Fibroblast of lung (primary cell): Measurements from ENCODE around the gene IER5L. TPM values are rescaled to one million over a fixed set of nuclear protein-coding genes. Genes with fewer than 3 reads are reported as not detected.

Source experiments
- DNase-seq, 2 donors: peaks; one replicate each; pipeline versions ENCODE4 v3.0.0 to v3.0.0-alpha.2; 2010; ENCODE audit warnings: low read depth in 2 of 2
- H2AFZ ChIP-seq: 2 replicates; pipeline ENCODE4 v1.5.1; 2012; ENCODE audit warnings: low read length, control low read depth, inconsistent platforms
- H3K27ac ChIP-seq: 2 replicates; pipeline ENCODE4 v1.5.1; 2011; ENCODE audit warnings: low read length, control low read depth; ENCODE audit not compliant: insufficient read depth
- H3K27me3 ChIP-seq: 2 replicates; pipeline ENCODE4 v1.5.1; 2011; ENCODE audit warnings: mild to moderate bottlenecking, low read length; ENCODE audit not compliant: control insufficient read depth, insufficient read depth
- H3K36me3 ChIP-seq: 2 replicates; pipeline ENCODE4 v1.5.1; 2011; ENCODE audit warnings: low read length; ENCODE audit not compliant: control insufficient read depth, insufficient read depth
- H3K4me1 ChIP-seq: 2 replicates; pipeline ENCODE4 v1.5.1; 2011; ENCODE audit warnings: low read length; ENCODE audit not compliant: control insufficient read depth, insufficient read depth; ENCODE audit errors: extremely low read depth
- H3K4me2 ChIP-seq: 2 replicates; pipeline ENCODE4 v1.5.1; 2011; ENCODE audit warnings: low read length, control low read depth; ENCODE audit not compliant: insufficient read depth; ENCODE audit errors: extremely low read depth
- H3K4me3 ChIP-seq, 4 experiments: fragments of 200-600 bp in 1 of 4; sonication (generic) in 1 of 4; replicated peaks in 1 of 4; 2 replicates each; pipeline ENCODE4 v1.5.1; 2011 to 2016; ENCODE audit warnings: low read length in 4 of 4, low read depth in 3 of 4, mild to moderate bottlenecking in 3 of 4, control low read depth in 2 of 4, inconsistent platforms in 1 of 4, mixed read lengths in 1 of 4; ENCODE audit not compliant: insufficient read depth in 1 of 4; ENCODE audit errors: control extremely low read depth in 1 of 4
- H3K79me2 ChIP-seq: 2 replicates; pipeline ENCODE4 v1.5.1; 2012; ENCODE audit warnings: mild to moderate bottlenecking, low read length, inconsistent platforms; ENCODE audit not compliant: control insufficient read depth, insufficient read depth
- H3K9ac ChIP-seq: 2 replicates; pipeline ENCODE4 v1.5.1; 2011; ENCODE audit warnings: mild to moderate bottlenecking, low read length, control low read depth; ENCODE audit not compliant: insufficient read depth
- H3K9me3 ChIP-seq: 2 replicates; pipeline ENCODE4 v1.5.1; 2012; ENCODE audit warnings: low read depth, low read length; ENCODE audit not compliant: control insufficient read depth, insufficient read depth
- H4K20me1 ChIP-seq: 2 replicates; pipeline ENCODE4 v1.5.1; 2011; ENCODE audit warnings: low read length; ENCODE audit not compliant: control insufficient read depth, insufficient read depth; ENCODE audit errors: extremely low read depth
- EZH2 ChIP-seq: IDR thresholded peaks from 2 replicates; pipeline ENCODE4 v1.5.1; 2012; ENCODE audit warnings: low read length, control low read depth, mild to moderate bottlenecking; ENCODE audit errors: missing control alignments
- polyA plus RNA-seq, 2 donors: library from polyadenylated mRNA; depleted of rRNA in 1 of 2; stranded (reverse) in 1 of 2; unstranded in 1 of 2; fragments of >200 nt; gene quantifications; 2 replicates each; pipeline ENCODE4 v1.2.1, GENCODE V29; 2011 to 2012; ENCODE audit warnings: missing spikeins in 1 of 2
- total RNA-seq: library from RNA; depleted of rRNA; stranded (reverse); fragments of >200 nt; gene quantifications from 2 replicates; pipeline ENCODE4 v1.2.1, GENCODE V29; 2014
- TF ChIP-seq, protein P1 (sequence below), 2 donors: IDR thresholded peaks in 1 of 2; conservative IDR thresholded peaks in 1 of 2; 1 replicate in 1 of 2; 2 replicates in 1 of 2; pipeline ENCODE4 v1.5.1; 2011 to 2012; ENCODE audit warnings: low read length in 2 of 2, control low read depth in 1 of 2, inconsistent platforms in 1 of 2, low read depth in 1 of 2, mild to moderate bottlenecking in 1 of 2

Gene IER5L
- total and polyA plus RNA-seq, 2 donors (not counting 1 experiment from before 2014, with no cell fraction given) = 9.2 to 71.5 TPM

DNA sequence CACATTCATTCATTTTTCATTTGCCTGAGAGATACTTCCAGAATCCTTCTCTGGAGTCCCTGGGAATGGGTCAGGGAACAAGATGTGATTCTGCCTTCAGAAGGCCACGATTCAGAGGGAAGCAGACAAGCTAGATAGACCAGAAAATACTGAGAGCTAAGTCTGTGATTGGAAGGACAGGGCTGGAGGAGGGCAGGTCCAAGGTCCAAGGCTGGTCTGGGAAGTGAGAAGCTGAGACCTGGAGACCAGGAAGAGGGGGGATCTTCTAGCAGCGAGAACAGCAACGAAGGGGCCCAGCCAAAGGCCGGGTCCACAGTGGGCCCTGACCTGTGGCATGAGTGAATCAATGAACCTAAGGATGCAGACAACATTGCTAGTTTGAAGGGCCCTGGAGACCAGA lies 4.1 kb upstream of the IER5L start:
- TF ChIP-seq, protein P1, sequence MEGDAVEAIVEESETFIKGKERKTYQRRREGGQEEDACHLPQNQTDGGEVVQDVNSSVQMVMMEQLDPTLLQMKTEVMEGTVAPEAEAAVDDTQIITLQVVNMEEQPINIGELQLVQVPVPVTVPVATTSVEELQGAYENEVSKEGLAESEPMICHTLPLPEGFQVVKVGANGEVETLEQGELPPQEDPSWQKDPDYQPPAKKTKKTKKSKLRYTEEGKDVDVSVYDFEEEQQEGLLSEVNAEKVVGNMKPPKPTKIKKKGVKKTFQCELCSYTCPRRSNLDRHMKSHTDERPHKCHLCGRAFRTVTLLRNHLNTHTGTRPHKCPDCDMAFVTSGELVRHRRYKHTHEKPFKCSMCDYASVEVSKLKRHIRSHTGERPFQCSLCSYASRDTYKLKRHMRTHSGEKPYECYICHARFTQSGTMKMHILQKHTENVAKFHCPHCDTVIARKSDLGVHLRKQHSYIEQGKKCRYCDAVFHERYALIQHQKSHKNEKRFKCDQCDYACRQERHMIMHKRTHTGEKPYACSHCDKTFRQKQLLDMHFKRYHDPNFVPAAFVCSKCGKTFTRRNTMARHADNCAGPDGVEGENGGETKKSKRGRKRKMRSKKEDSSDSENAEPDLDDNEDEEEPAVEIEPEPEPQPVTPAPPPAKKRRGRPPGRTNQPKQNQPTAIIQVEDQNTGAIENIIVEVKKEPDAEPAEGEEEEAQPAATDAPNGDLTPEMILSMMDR (conservative IDR thresholded peaks at IDR 0.05 in 1 of 2, IDR thresholded peaks at IDR 0.05 in 1 of 2; ENCODE audit: low read depth in 1 of 2, low read length in 2 of 2) = no peak
- TF ChIP-seq EZH2 = no peak
- no peak overlapping the region for H3K27ac ChIP-seq
- no peak for DNase-seq

DNA sequence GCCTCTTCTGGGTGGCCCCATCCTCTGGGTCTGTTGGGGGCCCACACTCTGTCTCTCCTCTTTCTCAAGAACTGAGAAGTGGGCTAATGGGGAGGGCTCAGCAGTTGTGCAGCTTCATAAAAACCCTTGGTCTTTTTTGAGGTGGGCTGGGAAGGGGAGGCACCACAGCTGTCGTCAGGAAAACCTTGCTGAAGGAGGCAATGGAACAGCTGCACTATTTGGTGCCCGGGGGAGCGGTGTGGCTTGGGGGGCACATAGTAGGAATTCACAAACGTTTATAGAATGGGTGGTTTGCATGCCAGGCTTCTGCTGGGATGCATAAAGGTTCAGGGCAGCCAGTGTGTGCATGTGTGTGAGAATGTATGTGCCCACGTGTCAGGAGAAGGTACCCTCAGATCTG lies 3.2 kb upstream of the IER5L start:
- no peak overlapping the region for H3K27ac ChIP-seq
- H3K4me1 ChIP-seq = peaks cover 6% of the 10 kb centered on the region
- DNase-seq = no peak
- H3K9ac ChIP-seq = no peak overlapping the region
- H2AFZ ChIP-seq = no peak overlapping the region
- H3K9me3 ChIP-seq = no peaks in the 10 kb centered on the region
- no peaks in the 10 kb centered on the region for H3K27me3 ChIP-seq
- TF ChIP-seq EZH2 = no peak
- TF ChIP-seq, protein P1 (conservative IDR thresholded peaks at IDR 0.05 in 1 of 2, IDR thresholded peaks at IDR 0.05 in 1 of 2; ENCODE audit: low read depth in 1 of 2, low read length in 2 of 2) = no peak
- H3K79me2 ChIP-seq = peaks cover 15% of the 10 kb centered on the region
- no peak overlapping the region for H3K4me3 ChIP-seq
- H3K36me3 ChIP-seq = no peaks in the 10 kb centered on the region
- H4K20me1 ChIP-seq = no peaks in the 10 kb centered on the region
- H3K4me2 ChIP-seq = no peak overlapping the region

More for the DNA sequence above, 4.1 kb upstream of the IER5L start:
- no peaks in the 10 kb centered on the region for H3K36me3 ChIP-seq
- H3K27me3 ChIP-seq = no peaks in the 10 kb centered on the region
- H3K4me1 ChIP-seq = peaks cover 6% of the 10 kb centered on the region
- no peak overlapping the region for H3K9ac ChIP-seq
- H3K9me3 ChIP-seq = no peaks in the 10 kb centered on the region
- no peak overlapping the region for H2AFZ ChIP-seq
- no peaks in the 10 kb centered on the region for H4K20me1 ChIP-seq
- no peak overlapping the region for H3K4me3 ChIP-seq
- peaks cover 6% of the 10 kb centered on the region for H3K79me2 ChIP-seq
- H3K4me2 ChIP-seq = no peak overlapping the region

DNA sequence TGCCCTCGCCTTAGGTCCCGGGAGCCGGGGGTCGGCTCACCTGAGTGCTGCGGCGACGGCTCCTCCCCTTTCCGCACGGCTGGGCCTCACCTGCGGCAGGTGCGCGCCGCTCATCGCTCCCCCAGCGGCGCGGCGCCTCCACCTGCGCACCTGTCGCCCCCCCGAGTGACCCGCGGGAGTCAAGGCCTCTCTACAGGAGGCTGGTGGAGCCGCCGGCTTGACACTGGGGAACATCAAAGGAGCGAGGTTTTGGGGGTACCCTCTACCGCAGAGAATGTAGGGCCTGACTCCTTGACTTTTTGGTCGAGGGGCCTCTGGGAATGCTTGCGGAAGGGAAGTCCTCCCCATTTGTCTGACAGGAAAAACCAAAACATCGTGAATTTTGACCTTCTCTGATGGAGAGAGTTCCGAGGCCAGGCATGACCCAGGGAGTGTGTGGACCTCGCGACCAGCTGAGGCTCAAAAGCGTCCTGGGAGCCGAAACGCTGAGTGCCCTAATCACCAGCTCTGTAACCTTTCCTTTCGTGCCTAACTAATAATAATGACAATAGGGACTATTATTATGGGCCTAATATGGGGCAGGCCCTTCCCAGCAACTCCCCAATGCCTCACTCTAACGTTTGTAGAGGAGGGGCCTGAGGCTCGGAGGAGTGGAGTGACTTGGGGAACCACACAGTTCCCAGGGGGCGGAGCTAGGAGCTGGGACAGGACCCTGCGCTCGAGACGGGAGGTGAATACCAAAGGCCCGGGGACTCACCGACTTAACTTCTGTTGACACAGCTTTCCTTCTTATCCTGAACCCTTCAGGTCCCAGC lies 714 bp upstream of the IER5L start:
- Histone ChIP-seq H3K4me1 (peaks cover 8% of the 10 kb centered on the region), H3K4me3 (peak overlapping the region in 3 of 4 experiments; percentile 35 to 95 (median 45)), H3K36me3 (no peaks in the 10 kb centered on the region), H3K9ac (no peak overlapping the region), H4K20me1 (no peaks in the 10 kb centered on the region), H3K27me3 (no peaks in the 10 kb centered on the region), H3K9me3 (no peaks in the 10 kb centered on the region), H3K4me2 (peak overlapping the region; percentile 90), H3K79me2 (peaks cover 21% of the 10 kb centered on the region), H2AFZ (no peak overlapping the region), H3K27ac (no peak overlapping the region)
- DNase-seq = no peak
- no peak for TF ChIP-seq EZH2
- TF ChIP-seq, protein P1 (conservative IDR thresholded peaks at IDR 0.05 in 1 of 2, IDR thresholded peaks at IDR 0.05 in 1 of 2; ENCODE audit: low read depth in 1 of 2, low read length in 2 of 2) = no peak
